Panc1 (cell line): ENCODE measurements around the gene NCAPD2. TPM values are rescaled to one million over a fixed set of nuclear protein-coding genes. Genes with fewer than 3 reads are reported as not detected.

Experiments used
- ATAC-seq: fragments of 200-7000 bp; cut with Tn5 transposase; 2 replicates; pipeline ENCODE4 v1.9.1; 2020; ENCODE audit warnings: mild to moderate bottlenecking, moderate library complexity
- BruUV-seq: library from RNA; stranded (reverse); fragments of 400-500 nt; replicated peaks from 2 replicates; lab custom pipeline; 2021; lab: Mats Ljungman, UMichigan
- CTCF ChIA-PET: fragments of 300-600 bp; sonication (Branson Sonifier 250); formaldehyde crosslinking; loops from one replicate; lab custom pipeline; 2022; ENCODE audit warnings: antibody characterized with exemption; lab: Charles Lee
- POLR2A ChIA-PET: fragments of 300-600 bp; sonication (Branson Sonifier 250); formaldehyde crosslinking; loops from one replicate; lab custom pipeline; 2022; ENCODE audit warnings: antibody characterized with exemption; lab: Charles Lee
- DNase-seq: peaks from one replicate; pipeline ENCODE4 v3.0.0-alpha.2; 2010; ENCODE audit warnings: low read depth, low spot score
- H3K27ac ChIP-seq: 2 replicates; pipeline ENCODE4 v1.5.1; 2011; ENCODE audit warnings: mild to moderate bottlenecking, low read length, inconsistent platforms
- H3K27me3 ChIP-seq: fragments of 200-500 bp; sonication (Bioruptor generic); 2 replicates; pipeline ENCODE4 v1.6.0; 2014; ENCODE audit warnings: low read length, inconsistent platforms; ENCODE audit not compliant: control insufficient read depth, insufficient read depth
- H3K36me3 ChIP-seq: fragments of 200-500 bp; sonication (Bioruptor generic); 2 replicates; pipeline ENCODE4 v1.5.1; 2014; ENCODE audit warnings: inconsistent platforms, mild to moderate bottlenecking, low read length, moderate library complexity; ENCODE audit not compliant: control insufficient read depth, insufficient read depth
- H3K4me1 ChIP-seq: 2 replicates; pipeline ENCODE4 v1.5.1; 2011; ENCODE audit warnings: inconsistent platforms, mild to moderate bottlenecking, low read length, moderate library complexity; ENCODE audit not compliant: control insufficient read depth, insufficient read depth
- H3K4me3 ChIP-seq, 2 experiments: 2 replicates each; pipeline ENCODE4 v1.5.1; 2011 to 2012; ENCODE audit warnings: low read depth in 2 of 2, low read length in 2 of 2, mild to moderate bottlenecking in 2 of 2, inconsistent platforms in 1 of 2, moderate library complexity in 1 of 2
- H3K9me3 ChIP-seq: fragments of 200-500 bp; sonication (Bioruptor generic); 2 replicates; pipeline ENCODE4 v1.5.1; 2014; ENCODE audit warnings: low read depth, mild to moderate bottlenecking, inconsistent platforms, low read length, moderate library complexity; ENCODE audit not compliant: control insufficient read depth, insufficient read depth
- CTCF ChIP-seq: fragments of 450-650 bp; IDR thresholded peaks from 2 replicates; pipeline ENCODE4 v1.5.1; 2017; ENCODE audit warnings: mild to moderate bottlenecking
- POLR2AphosphoS5 ChIP-seq: IDR thresholded peaks from 2 replicates; pipeline ENCODE4 v1.6.1; 2012; ENCODE audit warnings: mild to moderate bottlenecking, low read depth, low read length, moderate library complexity
- REST ChIP-seq, 2 experiments: IDR thresholded peaks; 2 replicates each; pipeline ENCODE4 v1.6.1; 2011 to 2012; ENCODE audit warnings: low read depth in 2 of 2, control low read depth in 1 of 2, low read length in 1 of 2, mild to moderate bottlenecking in 1 of 2, moderate library complexity in 1 of 2; ENCODE audit not compliant: insufficient read depth in 1 of 2
- SIN3A ChIP-seq: IDR thresholded peaks from 2 replicates; pipeline ENCODE4 v1.6.1; 2012; ENCODE audit warnings: low read depth, mild to moderate bottlenecking, low read length, moderate library complexity, borderline replicate concordance; ENCODE audit not compliant: insufficient read depth
- TCF7L2 ChIP-seq: IDR thresholded peaks from 2 replicates; pipeline ENCODE4 v1.6.1; 2011; ENCODE audit warnings: mild to moderate bottlenecking, low read depth, low read length, inconsistent platforms
- in situ Hi-C: cut with HindIII; loops from 2 replicates; pipeline ENCODE4 v1.10.0; 2016; ENCODE audit warnings: low sequenced_read_pairs, low pct_unique_long_range_greater_than_20kb
- intact Hi-C: fragments of 100-400 bp; cut with micrococcal nuclease; formaldehyde crosslinking; loops from one replicate; pipeline ENCODE4 v1.10.0; 2022; ENCODE audit not compliant: unreplicated experiment
- total RNA-seq: library from RNA; stranded (reverse); gene quantifications from one replicate; pipeline ENCODE4 v1.2.1, GENCODE V29; 2021; ENCODE audit not compliant: unreplicated experiment

Gene NCAPD2
- total RNA-seq, 1 experiment from 2014 or later: 80.3 TPM

GRCh38 chr12:6452944-6453630, 40.8 kb upstream of the NCAPD2 start:
- no peak for ATAC-seq
- no TSS peak for BruUV-seq
- CTCF ChIA-PET: interaction anchor here (0.7 kb wide), 1 partner anchor 19 kb away, joined by 3 read pairs; no protein-coding TSS in a partner anchor
- Histone ChIP-seq H3K4me1 (peaks cover 16% of the 10 kb centered on the region), H3K27ac (peak overlapping the region; percentile 98), H3K9me3 (no peaks in the 10 kb centered on the region), H3K36me3 (no peaks in the 10 kb centered on the region), H3K4me3 (no peak overlapping the region), H3K27me3 (no peaks in the 10 kb centered on the region)
- POLR2A ChIA-PET: no interaction called here
- TF ChIP-seq REST (IDR thresholded peaks at IDR 0.05; ENCODE audit: insufficient read depth in 1 of 2, low read depth in 2 of 2, low read length in 1 of 2) (no peak), POLR2AphosphoS5 (no peak), TCF7L2 (no peak), SIN3A (no peak), CTCF (no peak)
- intact Hi-C loops: no loop called here
- no peak for DNase-seq
- in situ Hi-C loops: no loop called here

- Histone ChIP-seq H3K27me3 (no peaks in the 10 kb centered on the region), H3K9me3 (no peaks in the 10 kb centered on the region), H3K36me3 (no peaks in the 10 kb centered on the region), H3K4me3 (no peak overlapping the region), H3K27ac (no peak overlapping the region), H3K4me1 (peaks cover 4% of the 10 kb centered on the region; the same call in 1 of the 2 replicates)
- in situ Hi-C loops (no loop called here), intact Hi-C loops (no loop called here)
- BruUV-seq: no TSS peak
- ChIA-PET CTCF (no interaction called here), POLR2A (interaction anchor here (0.6 kb wide), 1 partner anchor 15 kb away, joined by 9 read pairs; no protein-coding TSS in a partner anchor)
- no peak for ATAC-seq
- TF ChIP-seq TCF7L2 (no peak), CTCF (no peak), SIN3A (no peak), REST (IDR thresholded peaks at IDR 0.05; ENCODE audit: insufficient read depth in 1 of 2, low read depth in 2 of 2, low read length in 1 of 2) (no peak), POLR2AphosphoS5 (no peak)
- DNase-seq: no peak
Observed at GRCh38 chr12:6457220-6457945, 36.5 kb upstream of the NCAPD2 start.
